Endothelial cell of umbilical vein (primary cell): ENCODE data around the gene CSMD2.

ENCODE experiments used
- EZH2 ChIP-seq: IDR thresholded peaks from 2 replicates; pipeline ENCODE4 v1.6.1; 2012; ENCODE audit warnings: borderline replicate concordance, low read depth, mild to moderate bottlenecking, moderate library complexity, low read length, inconsistent platforms; ENCODE audit not compliant: severe bottlenecking
- GATA2 ChIP-seq: IDR thresholded peaks from 2 replicates; pipeline ENCODE4 v1.7.0; 2011; ENCODE audit warnings: low read depth, mild to moderate bottlenecking, moderate library complexity, mixed read lengths, low read length; ENCODE audit not compliant: insufficient read length, insufficient read depth
- JUN ChIP-seq: IDR thresholded peaks from 2 replicates; pipeline ENCODE4 v1.6.1; 2011; ENCODE audit warnings: borderline replicate concordance, low read depth; ENCODE audit not compliant: insufficient read length, insufficient read depth
- MYC ChIP-seq: IDR thresholded peaks from one replicate; pipeline ENCODE4 v1.6.1; 2011; ENCODE audit warnings: mild to moderate bottlenecking, low read depth, low read length
- POLR2A ChIP-seq: IDR thresholded peaks from 2 replicates; pipeline ENCODE4 v1.6.1; 2012; ENCODE audit warnings: low read depth, mild to moderate bottlenecking, control low read depth, low read length
- POLR2AphosphoS5 ChIP-seq: IDR thresholded peaks from 2 replicates; pipeline ENCODE4 v1.6.1; 2012; ENCODE audit warnings: low read depth, mild to moderate bottlenecking, control low read depth, low read length, moderate library complexity; ENCODE audit not compliant: insufficient read depth
- TF ChIP-seq, protein P1 (sequence below), 2 donors: IDR thresholded peaks; 1 replicate in 1 of 2; 2 replicates in 1 of 2; pipeline ENCODE4 v1.5.1; 2011; ENCODE audit warnings: low read length in 2 of 2, mild to moderate bottlenecking in 2 of 2, moderate library complexity in 2 of 2, control low read depth in 1 of 2, inconsistent platforms in 1 of 2, low read depth in 1 of 2; ENCODE audit not compliant: insufficient read depth in 1 of 2; ENCODE audit errors: extremely low read depth in 1 of 2
- TF ChIP-seq, protein P2 (sequence below): IDR thresholded peaks from 2 replicates; pipeline ENCODE4 v1.6.1; 2011; ENCODE audit not compliant: insufficient read depth, insufficient read length

DNA sequence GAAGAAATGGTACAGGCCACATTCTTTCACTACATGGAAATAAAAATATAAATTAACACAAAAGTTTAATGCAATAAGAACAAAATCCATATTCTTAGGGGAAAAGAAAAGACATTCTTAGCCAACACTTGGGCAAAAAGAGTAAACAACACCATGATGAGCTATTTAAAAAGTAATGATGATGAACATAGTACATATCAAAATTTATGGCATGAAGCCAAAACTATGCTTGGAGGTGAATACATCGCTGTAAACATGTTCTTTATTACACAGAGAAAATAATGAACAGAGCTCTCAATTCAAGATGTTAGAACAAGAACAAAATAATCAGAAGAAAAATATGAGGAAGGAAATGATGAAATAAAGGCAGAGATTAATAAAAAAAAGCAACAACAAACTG is 534.3 kb downstream of the CSMD2 start:
- TF ChIP-seq, protein P1, sequence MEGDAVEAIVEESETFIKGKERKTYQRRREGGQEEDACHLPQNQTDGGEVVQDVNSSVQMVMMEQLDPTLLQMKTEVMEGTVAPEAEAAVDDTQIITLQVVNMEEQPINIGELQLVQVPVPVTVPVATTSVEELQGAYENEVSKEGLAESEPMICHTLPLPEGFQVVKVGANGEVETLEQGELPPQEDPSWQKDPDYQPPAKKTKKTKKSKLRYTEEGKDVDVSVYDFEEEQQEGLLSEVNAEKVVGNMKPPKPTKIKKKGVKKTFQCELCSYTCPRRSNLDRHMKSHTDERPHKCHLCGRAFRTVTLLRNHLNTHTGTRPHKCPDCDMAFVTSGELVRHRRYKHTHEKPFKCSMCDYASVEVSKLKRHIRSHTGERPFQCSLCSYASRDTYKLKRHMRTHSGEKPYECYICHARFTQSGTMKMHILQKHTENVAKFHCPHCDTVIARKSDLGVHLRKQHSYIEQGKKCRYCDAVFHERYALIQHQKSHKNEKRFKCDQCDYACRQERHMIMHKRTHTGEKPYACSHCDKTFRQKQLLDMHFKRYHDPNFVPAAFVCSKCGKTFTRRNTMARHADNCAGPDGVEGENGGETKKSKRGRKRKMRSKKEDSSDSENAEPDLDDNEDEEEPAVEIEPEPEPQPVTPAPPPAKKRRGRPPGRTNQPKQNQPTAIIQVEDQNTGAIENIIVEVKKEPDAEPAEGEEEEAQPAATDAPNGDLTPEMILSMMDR (IDR thresholded peaks at IDR 0.05; ENCODE audit: extremely low read depth in 1 of 2, insufficient read depth in 1 of 2, low read depth in 1 of 2, low read length in 2 of 2) = no peak
- TF ChIP-seq EZH2 (no peak), POLR2A (no peak), POLR2AphosphoS5 (no peak), GATA2 (no peak), JUN (no peak), MYC (no peak)
- TF ChIP-seq, protein P2, sequence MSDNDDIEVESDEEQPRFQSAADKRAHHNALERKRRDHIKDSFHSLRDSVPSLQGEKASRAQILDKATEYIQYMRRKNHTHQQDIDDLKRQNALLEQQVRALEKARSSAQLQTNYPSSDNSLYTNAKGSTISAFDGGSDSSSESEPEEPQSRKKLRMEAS = no peak
